GM19324 (cell line): ENCODE measurements around the gene TAF11L6.
"Not testable (repeated sequence)": the region's sequence is repeated elsewhere in the genome, so short reads cannot be mapped to it uniquely, and the experiment has no call there.

Experiments
- ATAC-seq: cut with Tn5 transposase; IDR thresholded peaks from one replicate; pipeline ENCODE4 v1.9.1; 2021; ENCODE audit warnings: mild to moderate bottlenecking, moderate library complexity; ENCODE audit not compliant: unreplicated experiment, low FRiP score

The TAF11L6 gene

GRCh38 chr5:17528369-17528768 lies at the start of gene TAF11L6:
Gene TAF11L6, plus strand, starts transcription at chr5:17528669.
- ATAC-seq = not testable (repeated sequence)

GRCh38 chr5:17481378-17481777 lies 47.1 kb upstream of the TAF11L6 start:
- ATAC-seq = no peak

- ATAC-seq = no peak
These were observed 45.7 kb upstream of the TAF11L6 start for GRCh38 chr5:17482790-17483189.

DNA sequence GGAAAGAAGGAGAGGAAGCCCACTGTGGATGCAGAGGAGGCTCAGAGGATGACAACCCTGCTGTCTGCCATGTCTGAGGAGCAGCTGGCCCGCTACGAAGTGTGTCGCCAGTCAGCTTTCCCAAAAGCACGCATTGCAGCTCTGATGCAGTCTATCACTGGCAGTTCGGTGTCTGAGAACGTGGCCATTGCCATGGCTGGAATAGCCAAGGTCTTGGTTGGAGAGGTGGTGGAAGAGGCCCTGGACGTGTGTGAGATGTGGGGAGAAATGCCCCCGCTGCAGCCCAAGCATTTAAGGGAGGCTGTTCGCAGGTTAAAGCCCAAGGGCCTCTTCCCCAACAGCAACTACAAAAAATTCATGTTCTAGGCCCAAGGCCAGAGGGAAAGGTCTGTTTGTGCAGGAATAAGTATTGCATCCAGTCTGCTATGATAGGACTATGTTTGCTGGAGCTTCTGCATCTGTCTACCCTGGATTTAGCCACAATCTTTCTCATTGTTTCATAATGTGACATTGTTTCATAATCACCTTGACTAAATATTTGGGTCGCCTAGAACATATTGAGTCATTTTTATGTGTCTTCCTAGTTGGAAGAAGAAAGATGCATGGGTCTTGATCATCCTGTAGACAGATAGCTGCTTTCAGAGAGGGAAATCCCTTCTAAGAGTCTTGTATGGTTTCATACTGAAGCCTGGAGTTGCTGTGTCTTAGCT lies 41.9 kb upstream of the TAF11L6 start:
- ATAC-seq = not testable (repeated sequence)

DNA sequence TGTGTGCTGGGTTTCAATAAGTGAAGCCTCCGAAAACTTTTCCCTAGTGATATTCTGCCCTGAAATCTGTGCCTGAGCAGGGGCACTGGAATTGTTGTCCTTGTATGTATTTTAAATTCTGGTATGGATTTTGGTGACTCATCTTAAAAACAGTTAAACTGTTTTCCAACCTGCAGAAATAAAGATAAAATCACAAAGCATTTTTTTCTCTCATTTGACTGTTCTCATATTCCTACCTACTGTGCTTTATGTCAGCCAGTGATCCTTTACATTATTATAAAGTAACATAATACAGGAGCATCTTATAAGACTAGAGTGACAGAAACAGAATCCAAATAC lies 41.3 kb upstream of the TAF11L6 start:
- ATAC-seq = no peak

DNA sequence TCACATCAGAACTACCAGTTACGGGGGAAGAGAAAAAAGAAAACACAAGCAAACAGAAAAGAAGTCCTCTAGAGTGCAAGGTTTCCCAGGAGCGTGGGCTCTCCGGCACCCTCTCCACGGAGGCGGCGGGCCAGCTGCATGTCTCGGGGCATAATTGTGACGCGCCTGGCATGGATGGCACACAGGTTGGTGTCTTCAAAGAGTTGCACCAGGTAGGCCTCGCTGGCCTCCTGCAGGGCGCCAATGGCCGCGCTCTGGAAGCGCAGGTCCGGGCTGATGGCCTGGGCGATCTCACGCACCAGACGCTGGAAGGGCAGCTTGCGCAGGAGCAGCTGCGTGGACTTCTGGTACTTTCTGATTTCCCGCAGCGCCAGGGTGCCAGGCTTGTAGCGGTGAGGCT lies 37.2 kb upstream of the TAF11L6 start:
- ATAC-seq = not testable (repeated sequence)

- no peak for ATAC-seq
These were observed 35.7 kb upstream of the TAF11L6 start for GRCh38 chr5:17492770-17493169.

GRCh38 chr5:17497446-17497845 lies 31.0 kb upstream of the TAF11L6 start:
- ATAC-seq = no peak

DNA sequence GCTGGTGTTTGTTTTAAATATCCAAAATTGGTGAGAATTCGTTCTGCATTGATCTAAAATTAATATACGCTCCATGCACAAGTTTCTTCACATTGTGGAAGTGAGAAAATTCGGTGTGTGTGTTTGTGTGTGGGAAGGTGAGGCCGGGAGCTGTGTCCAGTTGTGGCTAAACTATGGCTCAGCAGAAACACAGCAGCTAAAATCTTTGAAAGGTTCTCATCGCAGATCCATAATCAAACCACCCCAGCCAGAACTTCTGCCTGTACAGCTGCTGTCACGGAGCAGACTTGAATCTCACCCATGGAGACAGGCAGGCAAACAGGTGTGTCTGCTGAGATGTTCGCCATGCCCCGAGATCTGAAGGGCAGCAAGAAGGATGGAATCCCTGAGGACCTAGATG lies 30.5 kb upstream of the TAF11L6 start, which contains the start of gene TAF11L2:
Gene TAF11L2 (plus strand): TSS at position 301 of the 400 bp plus-strand sequence.
- ATAC-seq = not testable (repeated sequence)

GRCh38 chr5:17511775-17512325 lies 16.6 kb upstream of the TAF11L6 start:
- ATAC-seq = no peak

DNA sequence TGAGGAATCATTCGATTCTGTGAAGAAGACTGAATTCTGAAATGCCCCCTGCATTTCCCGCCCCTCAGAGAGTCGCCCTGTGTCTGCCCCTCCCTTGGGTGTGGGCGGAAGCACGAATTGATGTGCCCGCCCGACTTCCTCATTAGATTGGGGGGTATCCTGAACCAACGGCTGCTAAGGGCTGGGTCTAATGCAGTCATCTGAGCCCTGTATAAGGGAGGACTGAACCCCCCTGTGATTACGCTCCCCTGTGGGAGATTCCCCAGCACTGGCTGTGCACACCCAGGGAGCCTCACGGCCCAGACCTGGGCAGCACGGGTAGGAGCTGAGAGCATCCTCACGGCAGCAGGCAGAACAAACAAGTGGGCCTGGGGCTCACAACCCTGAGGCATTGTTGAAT lies 10.9 kb upstream of the TAF11L6 start:
- not testable (repeated sequence) for ATAC-seq

DNA sequence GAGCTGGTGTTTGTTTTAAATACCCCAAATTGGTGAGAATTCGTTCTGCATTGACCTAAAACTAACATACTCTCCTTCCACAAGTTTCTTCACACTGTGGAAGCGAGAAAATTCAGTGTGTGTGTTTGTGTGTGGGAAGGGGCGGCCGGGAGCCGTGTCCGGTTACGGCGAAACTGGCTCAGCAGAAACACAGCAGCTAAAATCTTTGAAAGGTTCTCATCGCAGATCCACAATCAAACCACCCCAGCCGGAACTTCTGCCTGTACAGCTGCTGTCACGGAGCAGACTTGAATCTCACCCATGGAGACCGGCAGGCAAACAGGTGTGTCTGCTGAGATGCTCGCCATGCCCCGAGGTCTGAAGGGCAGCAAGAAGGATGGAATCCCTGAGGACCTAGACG lies 10.4 kb upstream of the TAF11L6 start, which contains the start of gene TAF11L3:
Gene TAF11L3 (plus strand): TSS at position 301 of the 400 bp plus-strand sequence.
- ATAC-seq = not testable (repeated sequence)

GRCh38 chr5:17519508-17519907 lies 9.0 kb upstream of the TAF11L6 start:
- not testable (repeated sequence) for ATAC-seq

DNA sequence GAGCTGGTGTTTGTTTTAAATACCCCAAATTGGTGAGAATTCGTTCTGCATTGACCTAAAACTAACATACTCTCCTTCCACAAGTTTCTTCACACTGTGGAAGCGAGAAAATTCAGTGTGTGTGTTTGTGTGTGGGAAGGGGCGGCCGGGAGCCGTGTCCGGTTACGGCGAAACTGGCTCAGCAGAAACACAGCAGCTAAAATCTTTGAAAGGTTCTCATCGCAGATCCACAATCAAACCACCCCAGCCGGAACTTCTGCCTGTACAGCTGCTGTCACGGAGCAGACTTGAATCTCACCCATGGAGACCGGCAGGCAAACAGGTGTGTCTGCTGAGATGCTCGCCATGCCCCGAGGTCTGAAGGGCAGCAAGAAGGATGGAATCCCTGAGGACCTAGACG lies 7.0 kb upstream of the TAF11L6 start, which contains the start of gene TAF11L4:
Gene TAF11L4 (plus strand): TSS at position 301 of the 400 bp plus-strand sequence.
- ATAC-seq = not testable (repeated sequence)

DNA sequence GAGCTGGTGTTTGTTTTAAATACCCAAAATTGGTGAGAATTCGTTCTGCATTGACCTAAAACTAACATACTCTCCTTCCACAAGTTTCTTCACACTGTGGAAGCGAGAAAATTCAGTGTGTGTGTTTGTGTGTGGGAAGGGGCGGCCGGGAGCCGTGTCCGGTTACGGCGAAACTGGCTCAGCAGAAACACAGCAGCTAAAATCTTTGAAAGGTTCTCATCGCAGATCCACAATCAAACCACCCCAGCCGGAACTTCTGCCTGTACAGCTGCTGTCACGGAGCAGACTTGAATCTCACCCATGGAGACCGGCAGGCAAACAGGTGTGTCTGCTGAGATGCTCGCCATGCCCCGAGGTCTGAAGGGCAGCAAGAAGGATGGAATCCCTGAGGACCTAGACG lies 3.5 kb upstream of the TAF11L6 start, which contains the start of gene TAF11L5:
Gene TAF11L5 (plus strand): TSS at position 301 of the 400 bp plus-strand sequence.
- not testable (repeated sequence) for ATAC-seq

DNA sequence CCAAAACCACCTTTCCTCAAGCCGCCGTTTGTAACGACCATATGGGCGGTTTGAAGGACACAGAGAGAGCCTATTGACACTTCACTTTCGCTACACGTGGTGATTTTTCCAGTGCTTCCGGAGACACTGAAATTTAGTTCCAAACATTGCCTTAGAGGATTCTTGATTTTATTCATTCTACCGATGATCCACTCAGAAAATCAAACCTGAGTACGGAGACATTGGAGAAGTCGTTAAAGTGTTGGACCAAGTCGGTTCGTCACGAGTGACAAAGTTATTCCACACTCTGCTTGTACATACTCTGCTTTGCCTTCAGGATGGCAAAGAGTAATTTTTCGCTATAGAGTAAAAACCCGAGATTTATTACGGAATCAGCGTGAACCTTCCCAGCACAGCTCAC lies 2.0 kb upstream of the TAF11L6 start:
- not testable (repeated sequence) for ATAC-seq
